GM12872 (cell line): ENCODE results near the gene EMILIN3.
A peak's percentile ranks its signal among the peaks of the same experiment; 100 is the strongest.

Experiments used
- CTCF ChIP-seq: IDR thresholded peaks from 3 replicates; pipeline ENCODE4 v1.5.1; 2011; ENCODE audit warnings: low read depth, mild to moderate bottlenecking, low read length, moderate library complexity; ENCODE audit not compliant: insufficient read depth

Gene EMILIN3

GRCh38 chr20:41355598-41356203 is 10.9 kb downstream of the EMILIN3 start:
- TF ChIP-seq CTCF = no peak

GRCh38 chr20:41355192-41355591 is 11.4 kb downstream of the EMILIN3 start:
- no peak for TF ChIP-seq CTCF

GRCh38 chr20:41353530-41353929 is 13.1 kb downstream of the EMILIN3 start:
- no peak for TF ChIP-seq CTCF

GRCh38 chr20:41352666-41353065 is 14.0 kb downstream of the EMILIN3 start:
- 0 out of 3 replicates have a peak, but pooled peaks have one; percentile 10 for TF ChIP-seq CTCF

GRCh38 chr20:41352106-41352505 is 14.5 kb downstream of the EMILIN3 start:
- TF ChIP-seq CTCF = 0 out of 3 replicates have a peak, but pooled peaks have one; percentile 21

GRCh38 chr20:41350408-41350962 is 16.1 kb downstream of the EMILIN3 start:
- TF ChIP-seq CTCF = no peak

- no peak for TF ChIP-seq CTCF
Measured at GRCh38 chr20:41349943-41350342, 16.7 kb downstream of the EMILIN3 start.
